Measurements from ENCODE around the gene NELFA.

GRCh38 chr4:1950369-1950768 is 58.4 kb downstream of the NELFA start:
- TF ChIP-seq CTCF (IDR thresholded peaks at IDR 0.05 in 2 of 3, conservative IDR thresholded peaks at IDR 0.05 in 1 of 3; ENCODE audit: borderline replicate concordance in 1 of 3, insufficient read depth in 1 of 3, low read depth in 2 of 3, low read length in 2 of 3), result no peak
- TF ChIP-seq, protein P1, sequence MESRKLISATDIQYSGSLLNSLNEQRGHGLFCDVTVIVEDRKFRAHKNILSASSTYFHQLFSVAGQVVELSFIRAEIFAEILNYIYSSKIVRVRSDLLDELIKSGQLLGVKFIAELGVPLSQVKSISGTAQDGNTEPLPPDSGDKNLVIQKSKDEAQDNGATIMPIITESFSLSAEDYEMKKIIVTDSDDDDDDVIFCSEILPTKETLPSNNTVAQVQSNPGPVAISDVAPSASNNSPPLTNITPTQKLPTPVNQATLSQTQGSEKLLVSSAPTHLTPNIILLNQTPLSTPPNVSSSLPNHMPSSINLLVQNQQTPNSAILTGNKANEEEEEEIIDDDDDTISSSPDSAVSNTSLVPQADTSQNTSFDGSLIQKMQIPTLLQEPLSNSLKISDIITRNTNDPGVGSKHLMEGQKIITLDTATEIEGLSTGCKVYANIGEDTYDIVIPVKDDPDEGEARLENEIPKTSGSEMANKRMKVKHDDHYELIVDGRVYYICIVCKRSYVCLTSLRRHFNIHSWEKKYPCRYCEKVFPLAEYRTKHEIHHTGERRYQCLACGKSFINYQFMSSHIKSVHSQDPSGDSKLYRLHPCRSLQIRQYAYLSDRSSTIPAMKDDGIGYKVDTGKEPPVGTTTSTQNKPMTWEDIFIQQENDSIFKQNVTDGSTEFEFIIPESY (IDR thresholded peaks at IDR 0.05; ENCODE audit: extremely low read depth, insufficient replicate concordance, low read length), result no peak
- no peak for TF ChIP-seq MAX (IDR thresholded peaks at IDR 0.05)
- no peak for TF ChIP-seq TCF7L2 (IDR thresholded peaks at IDR 0.05; ENCODE audit: borderline replicate concordance, extremely low read depth, insufficient read depth, insufficient read length)
- no peak for TF ChIP-seq POLR2A (IDR thresholded peaks at IDR 0.05; ENCODE audit: borderline replicate concordance, extremely low read depth, insufficient read depth, insufficient read length)
- TF ChIP-seq CEBPB (IDR thresholded peaks at IDR 0.05; ENCODE audit: low read depth), result no peak
- TF ChIP-seq SP1 (IDR thresholded peaks at IDR 0.05; ENCODE audit: low read depth), result no peak
- TF ChIP-seq EZH2 (IDR thresholded peaks at IDR 0.05), result no peak
- TF ChIP-seq ZFX (IDR thresholded peaks at IDR 0.05), result no peak

Data from HCT116 (cell line).